ENCODE results near the gene RREB1.

DNA sequence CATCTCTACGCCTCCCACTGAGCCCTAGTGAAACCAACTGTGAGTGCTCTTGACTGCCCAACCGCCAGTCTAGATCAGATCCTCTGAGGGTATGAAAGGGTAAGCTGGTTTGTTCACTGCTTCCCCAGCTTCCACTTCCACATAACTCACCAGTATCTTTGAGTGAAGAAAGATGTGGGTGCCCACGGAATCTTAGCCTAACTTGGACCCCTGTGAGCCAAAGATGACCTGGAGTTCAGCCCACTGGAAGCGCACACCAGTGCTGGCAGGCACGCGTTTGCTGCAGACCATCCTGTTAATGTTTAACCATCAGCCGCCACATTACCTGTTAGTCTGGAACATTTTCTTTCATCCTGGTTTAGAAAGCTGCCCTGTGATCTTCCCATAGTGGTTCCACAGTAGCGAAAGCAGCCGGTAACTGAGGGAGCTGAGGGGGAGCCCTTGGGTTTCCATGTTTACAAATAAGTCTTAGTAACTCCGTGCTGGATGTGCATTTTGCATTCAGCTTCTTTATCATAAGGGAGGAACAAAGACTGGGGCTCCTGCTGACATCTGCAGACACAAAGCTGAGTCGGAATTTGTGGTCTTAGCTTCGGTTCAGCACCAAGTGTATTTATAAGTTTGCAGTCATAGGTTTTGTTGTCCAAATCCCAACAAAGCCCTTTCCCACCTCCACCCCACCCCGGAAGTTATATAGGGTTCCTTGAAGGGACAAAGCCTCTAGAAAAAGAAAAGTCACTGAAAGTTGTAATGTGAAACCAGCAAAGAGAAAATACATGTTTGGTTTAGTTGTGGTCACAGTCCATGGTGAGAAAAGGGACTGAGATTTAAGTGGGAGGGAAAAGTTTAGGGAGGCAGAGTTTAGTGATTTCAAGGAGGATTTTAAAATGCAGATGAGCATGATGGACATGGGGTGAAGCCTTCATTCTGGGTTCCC, 134.2 kb downstream of the RREB1 start:
- TF ChIP-seq, protein P1, sequence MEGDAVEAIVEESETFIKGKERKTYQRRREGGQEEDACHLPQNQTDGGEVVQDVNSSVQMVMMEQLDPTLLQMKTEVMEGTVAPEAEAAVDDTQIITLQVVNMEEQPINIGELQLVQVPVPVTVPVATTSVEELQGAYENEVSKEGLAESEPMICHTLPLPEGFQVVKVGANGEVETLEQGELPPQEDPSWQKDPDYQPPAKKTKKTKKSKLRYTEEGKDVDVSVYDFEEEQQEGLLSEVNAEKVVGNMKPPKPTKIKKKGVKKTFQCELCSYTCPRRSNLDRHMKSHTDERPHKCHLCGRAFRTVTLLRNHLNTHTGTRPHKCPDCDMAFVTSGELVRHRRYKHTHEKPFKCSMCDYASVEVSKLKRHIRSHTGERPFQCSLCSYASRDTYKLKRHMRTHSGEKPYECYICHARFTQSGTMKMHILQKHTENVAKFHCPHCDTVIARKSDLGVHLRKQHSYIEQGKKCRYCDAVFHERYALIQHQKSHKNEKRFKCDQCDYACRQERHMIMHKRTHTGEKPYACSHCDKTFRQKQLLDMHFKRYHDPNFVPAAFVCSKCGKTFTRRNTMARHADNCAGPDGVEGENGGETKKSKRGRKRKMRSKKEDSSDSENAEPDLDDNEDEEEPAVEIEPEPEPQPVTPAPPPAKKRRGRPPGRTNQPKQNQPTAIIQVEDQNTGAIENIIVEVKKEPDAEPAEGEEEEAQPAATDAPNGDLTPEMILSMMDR (conservative IDR thresholded peaks at IDR 0.05; ENCODE audit: low read depth, low read length): no peak
- no peak for TF ChIP-seq EZH2 (IDR thresholded peaks at IDR 0.05; ENCODE audit: borderline replicate concordance, low read depth, low read length, poor library complexity, severe bottlenecking)
